GM15510 (cell line): ENCODE measurements around the gene TMEM154.

Source experiments
- POLR2A ChIP-seq: IDR thresholded peaks from 3 replicates; pipeline ENCODE4 v1.6.1; 2011; ENCODE audit warnings: borderline replicate concordance; ENCODE audit not compliant: insufficient read length; ENCODE audit errors: extremely low read depth

TMEM154 gene

DNA sequence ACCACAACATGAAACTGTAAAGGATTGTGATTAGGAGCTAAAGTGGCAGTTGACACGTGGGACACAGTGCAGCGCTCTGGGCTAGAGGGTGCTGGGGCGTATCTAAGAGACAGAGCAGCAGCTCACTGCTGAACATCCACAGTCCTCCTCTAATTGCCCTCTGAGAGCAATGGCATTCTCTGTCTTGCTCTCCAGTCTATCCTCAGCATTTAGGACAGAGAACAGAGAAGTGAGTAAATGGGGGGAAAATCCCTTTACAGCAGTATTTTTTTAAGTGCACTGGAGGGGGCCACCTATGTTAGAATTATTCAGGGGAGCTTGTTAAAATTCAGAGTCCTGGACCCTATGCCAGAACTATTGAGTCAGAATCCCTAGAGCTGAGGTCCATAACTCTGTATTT is 4.2 kb upstream of the TMEM154 start:
- TF ChIP-seq POLR2A = no peak

DNA sequence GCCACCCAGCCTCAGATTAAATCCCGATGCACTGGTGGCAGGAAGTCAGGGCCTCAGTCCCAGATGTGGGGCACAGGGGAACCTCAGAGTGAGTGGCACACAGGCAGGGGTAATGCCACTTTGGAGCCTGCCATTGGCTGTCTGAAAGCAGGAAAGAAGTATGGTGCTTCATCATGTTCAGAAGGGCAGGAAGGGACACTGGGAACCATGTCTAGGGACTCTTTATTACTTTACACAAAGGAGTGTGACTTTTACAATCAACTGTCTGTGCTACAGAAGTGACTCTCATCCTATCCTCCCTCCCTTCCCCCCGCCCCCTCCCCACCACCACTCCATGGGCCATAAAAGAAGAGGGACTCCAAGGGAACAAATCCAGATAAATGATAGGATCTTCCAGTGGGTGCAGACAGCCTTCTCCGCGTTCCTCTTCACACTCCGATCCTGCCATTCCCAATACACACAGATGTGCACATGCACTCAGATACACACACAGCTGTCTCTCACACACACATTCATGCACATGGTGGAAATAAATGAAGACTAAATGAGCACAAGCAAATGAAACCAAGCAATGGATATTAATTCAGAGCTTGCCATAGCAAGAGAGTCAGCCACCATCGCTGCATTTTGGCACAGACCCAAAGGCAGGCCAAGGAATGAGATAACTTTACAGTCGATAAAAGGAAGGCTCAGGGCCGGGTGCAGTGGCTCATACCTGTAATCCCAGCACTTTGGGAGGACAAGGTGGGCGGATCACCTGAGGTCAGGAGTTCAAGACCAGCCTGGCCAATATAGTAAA is 2.5 kb upstream of the TMEM154 start:
- TF ChIP-seq POLR2A = no peak

DNA sequence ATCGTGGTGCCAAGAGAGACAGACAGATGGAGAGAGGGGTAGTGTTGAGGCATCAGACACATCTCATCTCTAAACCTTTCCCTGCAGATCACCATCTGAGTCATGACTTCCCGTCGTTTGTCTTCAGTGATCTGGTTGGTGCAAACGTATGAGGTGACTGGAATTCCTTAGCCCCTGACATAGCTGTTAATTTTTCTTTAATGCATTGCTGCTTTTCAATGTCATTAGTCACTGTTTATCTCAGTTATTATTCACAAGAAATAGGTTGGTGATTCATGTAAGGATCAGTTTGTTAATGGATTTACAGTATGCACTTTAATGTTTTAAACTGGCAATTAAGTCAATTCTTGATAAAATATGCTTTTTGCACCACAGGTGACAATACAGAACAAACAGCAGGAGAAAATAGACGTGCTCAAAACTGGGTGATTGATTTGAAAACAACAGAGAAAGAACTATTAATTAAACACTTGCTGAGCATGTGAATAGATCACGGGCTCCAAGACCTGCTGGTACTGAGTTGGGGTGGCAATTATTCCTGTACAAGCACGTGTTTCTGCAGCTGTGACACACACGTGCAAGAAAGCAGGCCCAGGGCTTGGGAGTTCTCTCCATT is 1.3 kb upstream of the TMEM154 start:
- no peak for TF ChIP-seq POLR2A

DNA sequence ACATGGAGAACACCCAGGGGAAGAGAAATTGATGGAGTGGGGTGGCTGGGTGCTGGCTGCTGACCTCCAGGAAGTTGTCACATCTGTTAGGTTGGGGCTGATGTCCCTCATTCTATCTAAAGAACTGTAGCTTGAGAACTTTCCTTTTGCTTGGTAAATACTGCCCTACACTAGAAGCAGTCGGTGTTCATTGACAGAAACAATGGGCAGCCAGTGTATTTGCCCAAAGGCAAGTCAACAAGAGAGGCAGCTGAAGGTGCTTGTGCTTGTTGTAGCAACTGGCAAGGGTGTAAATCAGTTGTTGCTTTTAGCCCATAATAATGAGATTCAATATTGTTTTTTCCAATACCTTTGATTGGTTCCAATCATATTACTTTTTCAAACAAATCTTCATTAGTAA is 956 bp downstream of the TMEM154 start:
- TF ChIP-seq POLR2A = no peak

DNA sequence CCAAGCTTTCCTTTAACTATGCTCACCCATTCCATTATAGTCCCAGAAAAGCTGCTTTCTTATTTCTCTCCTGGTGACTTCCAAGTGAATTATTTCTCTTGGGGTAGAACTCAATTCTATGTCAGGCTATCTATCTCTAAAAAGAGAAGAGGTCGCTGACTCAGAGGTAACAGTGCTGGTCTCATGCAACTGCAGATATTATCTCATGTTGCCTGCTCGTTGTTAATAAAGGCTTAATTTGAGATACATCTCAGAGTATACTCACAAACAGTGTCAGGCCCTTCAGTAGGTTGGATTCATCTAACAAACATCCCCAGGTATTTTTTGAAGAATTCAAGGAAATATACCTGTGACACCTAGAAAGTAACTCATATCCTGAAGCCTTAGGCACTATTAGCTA is 2.7 kb downstream of the TMEM154 start:
- TF ChIP-seq POLR2A = no peak

DNA sequence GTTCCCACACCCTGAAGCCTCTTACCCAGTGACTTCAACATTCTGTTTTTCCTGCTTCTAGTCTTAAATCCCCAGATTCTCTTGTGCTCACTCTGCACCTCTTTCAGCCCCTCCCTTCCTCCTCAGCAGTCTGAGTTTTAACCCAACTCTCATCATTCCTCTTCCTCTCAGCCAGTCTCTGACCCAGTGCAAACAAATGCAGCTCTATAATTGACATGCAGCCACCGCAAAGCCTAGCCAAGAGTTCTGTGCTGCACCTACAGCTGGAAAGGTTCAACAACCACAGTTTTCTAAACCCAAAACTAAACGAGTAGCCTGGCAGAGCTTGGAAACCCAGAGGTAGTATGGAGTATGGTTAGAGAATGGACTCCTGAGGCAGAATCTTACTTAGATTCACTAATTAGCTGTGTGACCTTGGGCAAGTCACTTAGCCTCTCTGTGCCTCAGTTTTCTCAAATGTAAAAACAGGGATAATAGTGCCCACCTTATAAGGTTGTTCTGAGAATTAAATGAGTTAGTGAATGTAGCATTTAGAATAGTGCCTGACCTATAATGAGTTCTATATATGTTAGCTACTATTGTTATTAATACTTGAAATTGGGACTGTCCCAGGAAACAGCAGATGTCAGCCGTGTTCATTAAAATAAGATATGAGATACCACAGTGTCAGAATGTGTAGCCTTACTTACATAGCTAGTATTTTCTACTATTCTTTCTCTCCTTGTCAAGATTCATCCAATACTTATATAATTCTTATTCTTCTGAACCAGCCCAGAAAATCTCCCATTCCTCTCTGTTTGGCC is 3.5 kb downstream of the TMEM154 start:
- TF ChIP-seq POLR2A = no peak

DNA sequence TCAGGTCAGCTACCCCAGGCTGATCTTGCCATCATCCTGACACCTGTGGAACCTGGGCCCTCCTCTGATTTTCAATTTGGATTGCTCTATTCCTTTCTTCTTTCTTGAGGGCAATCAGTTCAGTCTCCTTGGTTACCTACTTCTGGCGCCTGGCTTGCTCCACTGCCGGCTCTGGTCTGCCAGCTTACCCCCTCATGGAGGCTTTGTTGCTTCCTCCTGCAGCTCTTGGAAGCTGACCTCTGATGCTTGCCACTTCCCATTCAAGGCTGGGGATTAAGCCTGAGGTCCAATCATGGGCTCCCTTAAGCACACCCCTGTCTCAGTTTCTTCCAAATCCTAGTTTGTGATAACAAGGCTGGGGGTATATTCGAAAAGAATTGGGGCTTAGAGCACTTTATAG is 5.4 kb downstream of the TMEM154 start:
- TF ChIP-seq POLR2A = no peak

DNA sequence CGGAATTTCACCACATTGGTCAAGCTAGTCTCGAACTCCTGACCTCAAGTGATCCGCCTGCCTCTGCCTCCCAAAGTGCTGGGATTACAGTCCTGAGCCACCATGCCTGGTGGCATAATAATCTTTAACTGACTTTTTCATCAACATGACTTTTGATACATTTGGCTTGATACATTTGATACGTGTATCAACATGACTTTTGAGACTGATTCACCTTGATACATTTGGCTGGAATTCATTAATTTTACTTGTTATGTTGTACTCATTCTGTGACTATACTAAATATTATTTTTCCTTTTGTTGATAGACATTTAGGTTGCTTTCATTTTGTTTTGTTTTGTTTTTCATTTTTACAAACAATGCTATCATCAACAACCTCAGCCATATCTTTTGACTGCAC is 6.3 kb downstream of the TMEM154 start:
- no peak for TF ChIP-seq POLR2A

DNA sequence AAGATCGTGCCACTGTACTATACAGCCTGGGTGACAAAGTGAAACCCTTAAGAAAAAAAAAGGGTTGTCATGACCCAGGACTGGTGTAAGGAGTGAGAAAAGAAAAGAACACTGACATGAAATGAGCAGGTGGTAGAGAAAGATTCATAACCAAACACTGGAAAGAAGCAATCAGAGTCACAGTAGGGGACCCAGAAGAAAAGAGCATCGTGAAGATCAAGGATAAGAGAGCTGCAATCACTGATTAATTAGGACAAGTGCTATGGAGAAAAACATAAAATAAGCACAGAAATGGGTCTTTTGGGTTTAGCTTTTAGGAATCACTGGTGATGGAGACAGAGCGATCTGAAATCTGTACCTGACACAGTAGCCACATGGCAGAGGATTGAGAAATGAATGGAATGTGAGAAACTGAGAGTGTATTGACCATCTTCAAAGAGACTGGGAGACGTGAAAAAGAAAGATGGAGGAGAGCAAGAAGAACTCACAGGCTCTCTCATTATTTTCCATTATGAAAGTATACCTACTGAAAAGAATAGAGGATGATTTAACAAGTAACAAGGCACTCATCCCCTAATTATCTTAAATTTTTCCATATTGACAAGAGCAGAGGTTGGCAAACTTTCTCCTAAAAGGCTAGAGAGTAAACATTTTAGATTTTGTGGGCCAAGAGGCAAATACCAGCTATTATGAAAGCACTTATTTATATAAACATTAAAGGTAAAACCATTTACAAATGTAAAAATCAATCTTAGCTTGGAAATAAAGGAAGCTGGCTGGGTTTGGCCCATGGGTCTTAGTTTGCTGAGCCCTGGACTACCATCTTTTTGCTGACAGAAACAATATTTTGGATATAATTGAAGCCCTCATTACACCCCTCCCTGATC is 7.3 kb downstream of the TMEM154 start:
- TF ChIP-seq POLR2A = no peak

DNA sequence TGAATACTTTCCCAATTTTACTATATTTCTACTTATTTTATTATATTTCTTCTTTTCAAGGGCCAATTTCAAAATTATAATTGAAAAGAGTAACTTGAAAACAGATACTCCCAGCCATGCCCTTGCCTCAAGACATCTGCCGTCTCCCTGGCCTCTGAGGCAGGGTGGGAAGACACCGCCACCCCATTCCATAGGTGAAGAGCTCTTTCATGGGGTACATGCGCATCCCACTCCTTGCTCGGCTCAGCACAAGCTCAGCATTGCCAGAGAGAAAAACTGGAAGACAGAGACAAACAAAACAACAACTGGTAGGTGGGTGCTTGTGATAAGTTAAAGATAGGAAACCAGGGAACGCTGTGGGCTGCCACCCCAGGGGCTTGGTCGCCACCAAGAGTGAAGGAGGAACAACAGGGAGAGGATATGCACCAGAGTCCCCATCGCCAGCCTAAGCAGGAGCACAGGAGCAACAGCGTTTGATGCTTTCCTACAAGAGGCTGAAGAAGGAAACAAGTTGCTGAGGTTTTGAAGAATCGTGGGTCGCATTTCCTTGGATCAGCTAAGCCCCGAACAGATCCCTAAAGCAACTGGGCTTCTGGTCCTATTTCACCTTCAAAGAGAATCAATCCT is 11.3 kb downstream of the TMEM154 start:
- no peak for TF ChIP-seq POLR2A

DNA sequence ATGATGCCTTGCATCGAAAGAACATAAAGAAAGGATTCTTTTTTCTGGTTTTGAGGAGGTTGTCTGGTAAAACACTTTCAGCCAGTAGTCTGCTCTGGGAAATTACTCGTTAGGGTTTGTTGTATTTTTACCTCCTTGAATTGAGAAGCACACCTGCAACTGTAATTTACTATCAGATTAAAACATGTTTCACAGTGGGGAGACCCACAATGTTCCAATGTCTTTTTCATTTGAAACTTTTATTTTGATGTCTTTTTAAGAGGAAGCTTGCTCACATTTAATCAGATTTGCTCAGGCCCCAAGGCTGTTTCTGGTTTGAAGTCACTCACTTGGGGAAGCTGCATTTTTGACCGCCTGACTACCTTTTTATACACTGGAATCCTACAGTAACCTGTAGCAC is 12.0 kb downstream of the TMEM154 start:
- no peak for TF ChIP-seq POLR2A

DNA sequence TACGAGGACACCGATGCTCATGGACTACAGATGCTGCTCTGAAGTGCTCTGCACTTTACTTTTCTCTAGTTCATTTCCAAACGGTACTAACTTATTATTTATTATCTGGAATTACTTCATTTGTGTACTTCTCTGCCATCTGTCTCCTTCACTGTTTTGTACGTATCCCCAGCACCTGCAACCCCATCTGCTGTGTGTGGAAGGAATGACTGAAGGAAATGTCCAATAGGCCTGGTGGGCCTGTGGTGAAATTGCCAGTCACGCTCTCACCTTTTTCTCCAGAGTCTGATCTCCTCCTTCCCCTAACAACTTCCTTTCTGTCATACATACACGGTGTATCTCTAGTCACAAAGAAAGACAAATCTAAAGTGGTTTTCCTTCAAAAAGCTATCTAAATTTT is 12.9 kb downstream of the TMEM154 start:
- TF ChIP-seq POLR2A = no peak

DNA sequence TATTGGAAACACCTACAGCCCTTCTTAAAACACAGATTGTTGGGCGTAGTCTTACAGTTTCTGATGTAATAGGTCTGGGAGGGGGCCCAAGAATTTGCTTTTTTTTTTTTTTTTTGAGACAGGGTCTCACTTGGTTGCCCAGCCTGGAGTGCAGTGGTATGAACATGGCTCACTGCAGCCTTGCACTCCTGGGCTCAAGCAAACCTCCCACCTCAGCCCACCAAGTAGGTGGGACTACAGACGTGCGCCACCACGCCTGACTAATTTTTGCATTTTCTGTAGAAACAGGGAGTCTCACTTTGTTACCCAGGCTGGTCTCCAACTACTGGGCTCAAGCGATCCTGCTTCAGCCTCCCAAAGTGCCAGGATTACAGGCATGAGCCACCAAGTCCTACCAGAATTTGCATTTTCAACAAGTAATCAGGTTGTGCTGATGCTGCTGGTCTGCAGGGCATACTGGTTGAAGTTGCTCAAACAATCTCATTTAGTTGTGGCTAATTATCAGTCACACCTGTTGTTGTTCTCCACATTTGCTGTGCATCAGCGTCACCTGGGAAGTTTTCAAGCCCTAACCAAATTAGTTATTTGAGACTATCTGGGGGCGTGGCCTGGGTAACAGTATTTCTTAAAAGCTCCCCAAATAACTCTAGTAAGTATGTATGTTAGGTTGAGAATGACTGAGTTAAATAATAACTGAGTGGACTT is 14.0 kb downstream of the TMEM154 start:
- TF ChIP-seq POLR2A = no peak
